Adrenal gland (tissue), 5 donors: ENCODE data around the gene ATP8A2.

Experiments used
- POLR2A ChIP-seq, 2 donors: fragments of 450-650 bp; IDR thresholded peaks; one replicate each; pipeline ENCODE4 v1.6.1; 2017; ENCODE audit warnings: antibody characterized with exemption in 2 of 2, mild to moderate bottlenecking in 2 of 2, moderate library complexity in 1 of 2
- TF ChIP-seq, protein P1 (sequence below), 6 experiments: fragments of 450-650 bp in 4 of 6; fragments of 200-600 bp in 2 of 6; sonication (generic) in 1 of 6; IDR thresholded peaks; 1 replicate in 5 of 6; 2 replicates in 1 of 6; pipeline versions ENCODE4 v1.5.1 to v1.8.0; 2016 to 2021; ENCODE audit warnings: antibody characterized with exemption in 6 of 6, mild to moderate bottlenecking in 2 of 6, moderate library complexity in 1 of 6
- donor health status: DM: no; HTN: no; CAD: no.

- TF ChIP-seq, protein P1, sequence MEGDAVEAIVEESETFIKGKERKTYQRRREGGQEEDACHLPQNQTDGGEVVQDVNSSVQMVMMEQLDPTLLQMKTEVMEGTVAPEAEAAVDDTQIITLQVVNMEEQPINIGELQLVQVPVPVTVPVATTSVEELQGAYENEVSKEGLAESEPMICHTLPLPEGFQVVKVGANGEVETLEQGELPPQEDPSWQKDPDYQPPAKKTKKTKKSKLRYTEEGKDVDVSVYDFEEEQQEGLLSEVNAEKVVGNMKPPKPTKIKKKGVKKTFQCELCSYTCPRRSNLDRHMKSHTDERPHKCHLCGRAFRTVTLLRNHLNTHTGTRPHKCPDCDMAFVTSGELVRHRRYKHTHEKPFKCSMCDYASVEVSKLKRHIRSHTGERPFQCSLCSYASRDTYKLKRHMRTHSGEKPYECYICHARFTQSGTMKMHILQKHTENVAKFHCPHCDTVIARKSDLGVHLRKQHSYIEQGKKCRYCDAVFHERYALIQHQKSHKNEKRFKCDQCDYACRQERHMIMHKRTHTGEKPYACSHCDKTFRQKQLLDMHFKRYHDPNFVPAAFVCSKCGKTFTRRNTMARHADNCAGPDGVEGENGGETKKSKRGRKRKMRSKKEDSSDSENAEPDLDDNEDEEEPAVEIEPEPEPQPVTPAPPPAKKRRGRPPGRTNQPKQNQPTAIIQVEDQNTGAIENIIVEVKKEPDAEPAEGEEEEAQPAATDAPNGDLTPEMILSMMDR (IDR thresholded peaks at IDR 0.05): no peak
- no peak for TF ChIP-seq POLR2A (IDR thresholded peaks at IDR 0.05)
These were observed 344.0 kb downstream of the ATP8A2 start for GRCh38 chr13:25715760-25716159.
